Testis (tissue), 2 donors: Measurements from ENCODE around the gene ARV1.

Experiments used
- POLR2A ChIP-seq: fragments of 450-650 bp; IDR thresholded peaks from one replicate; pipeline ENCODE4 v1.6.1; 2017; ENCODE audit warnings: antibody characterized with exemption, mild to moderate bottlenecking, moderate library complexity
- TF ChIP-seq, protein P1 (sequence below), 3 experiments: fragments of 450-650 bp in 2 of 3; fragments of 200-600 bp in 1 of 3; sonication (generic) in 1 of 3; IDR thresholded peaks; one replicate each; pipeline ENCODE4 v1.5.1; 2016 to 2019; ENCODE audit warnings: antibody characterized with exemption in 3 of 3, mild to moderate bottlenecking in 2 of 3, moderate library complexity in 1 of 3

DNA sequence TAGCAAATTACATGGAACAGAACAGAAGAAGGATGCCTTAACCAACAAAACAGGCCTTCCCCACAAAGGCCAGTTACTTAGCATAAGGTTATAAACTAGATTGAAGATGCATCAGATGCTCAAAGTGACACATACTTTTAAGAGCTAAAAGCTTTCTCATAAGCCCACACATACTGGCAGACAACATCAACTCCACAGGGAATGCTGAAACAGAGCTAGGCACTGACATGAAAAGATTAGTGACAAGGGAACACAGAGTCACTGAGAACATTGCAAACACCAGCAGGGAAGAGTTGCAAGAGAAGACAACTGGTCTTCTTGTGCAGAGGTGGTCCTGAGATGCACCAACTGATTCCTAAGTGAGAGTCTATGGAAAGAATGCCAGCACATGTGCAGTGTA lies 7.1 kb upstream of the ARV1 start:
- TF ChIP-seq, protein P1, sequence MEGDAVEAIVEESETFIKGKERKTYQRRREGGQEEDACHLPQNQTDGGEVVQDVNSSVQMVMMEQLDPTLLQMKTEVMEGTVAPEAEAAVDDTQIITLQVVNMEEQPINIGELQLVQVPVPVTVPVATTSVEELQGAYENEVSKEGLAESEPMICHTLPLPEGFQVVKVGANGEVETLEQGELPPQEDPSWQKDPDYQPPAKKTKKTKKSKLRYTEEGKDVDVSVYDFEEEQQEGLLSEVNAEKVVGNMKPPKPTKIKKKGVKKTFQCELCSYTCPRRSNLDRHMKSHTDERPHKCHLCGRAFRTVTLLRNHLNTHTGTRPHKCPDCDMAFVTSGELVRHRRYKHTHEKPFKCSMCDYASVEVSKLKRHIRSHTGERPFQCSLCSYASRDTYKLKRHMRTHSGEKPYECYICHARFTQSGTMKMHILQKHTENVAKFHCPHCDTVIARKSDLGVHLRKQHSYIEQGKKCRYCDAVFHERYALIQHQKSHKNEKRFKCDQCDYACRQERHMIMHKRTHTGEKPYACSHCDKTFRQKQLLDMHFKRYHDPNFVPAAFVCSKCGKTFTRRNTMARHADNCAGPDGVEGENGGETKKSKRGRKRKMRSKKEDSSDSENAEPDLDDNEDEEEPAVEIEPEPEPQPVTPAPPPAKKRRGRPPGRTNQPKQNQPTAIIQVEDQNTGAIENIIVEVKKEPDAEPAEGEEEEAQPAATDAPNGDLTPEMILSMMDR (IDR thresholded peaks at IDR 0.05): no peak
- no peak for TF ChIP-seq POLR2A
